WERI-Rb-1 (cell line): Measurements from ENCODE around the gene SCFD2.

Experiments used
- DNase-seq: peaks from one replicate; pipeline ENCODE4 v3.0.0-alpha.2; 2020
- H3K27ac ChIP-seq: fragments of 250-450 bp; sonication (Bioruptor Pico); 2 replicates; pipeline ENCODE4 v1.5.1; 2020; ENCODE audit warnings: mild to moderate bottlenecking, moderate library complexity
- H3K27me3 ChIP-seq: fragments of 250-450 bp; sonication (Bioruptor Pico); 2 replicates; pipeline ENCODE4 v1.5.1; 2021; ENCODE audit warnings: mild to moderate bottlenecking, low read depth, moderate library complexity; ENCODE audit not compliant: insufficient read depth, severe bottlenecking
- H3K36me3 ChIP-seq: fragments of 250-450 bp; sonication (Bioruptor Pico); 2 replicates; pipeline ENCODE4 v1.5.1; 2020; ENCODE audit warnings: mild to moderate bottlenecking, moderate library complexity
- H3K4me3 ChIP-seq: 2 replicates; pipeline ENCODE4 v1.5.1; 2011; ENCODE audit warnings: low read depth, mild to moderate bottlenecking, control low read depth, low read length
- H3K9me3 ChIP-seq: fragments of 250-450 bp; sonication (Bioruptor Pico); 2 replicates; pipeline ENCODE4 v1.5.1; 2021; ENCODE audit warnings: mild to moderate bottlenecking, moderate library complexity; ENCODE audit not compliant: severe bottlenecking
- TF ChIP-seq, protein P1 (sequence below): IDR thresholded peaks from 2 replicates; pipeline ENCODE4 v1.5.1; 2011; ENCODE audit warnings: low read depth, mild to moderate bottlenecking, control low read depth, inconsistent platforms, low read length

Gene SCFD2

DNA sequence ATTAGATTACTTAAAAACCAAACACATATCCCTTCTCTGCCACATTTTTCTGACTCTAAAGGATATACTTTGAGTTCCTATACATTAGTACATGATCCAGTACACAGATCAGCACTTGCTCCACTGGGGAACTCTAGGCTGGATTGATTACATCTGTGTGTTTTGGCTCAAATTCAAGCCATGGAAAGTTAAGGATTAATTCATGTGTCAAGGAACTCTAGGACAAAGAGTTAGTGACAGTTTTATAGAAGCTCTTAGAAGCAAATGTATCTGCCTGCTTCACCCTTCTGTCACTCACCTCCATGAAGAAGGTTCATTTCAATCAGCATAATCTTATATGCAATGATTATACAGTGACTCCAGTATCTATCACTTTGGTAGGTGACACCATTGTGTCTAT lies 43.2 kb downstream of the SCFD2 start:
- Histone ChIP-seq H3K27ac (no peak overlapping the region), H3K9me3 (no peaks in the 10 kb centered on the region), H3K27me3 (no peaks in the 10 kb centered on the region), H3K36me3 (no peaks in the 10 kb centered on the region), H3K4me3 (no peak overlapping the region)
- TF ChIP-seq, protein P1, sequence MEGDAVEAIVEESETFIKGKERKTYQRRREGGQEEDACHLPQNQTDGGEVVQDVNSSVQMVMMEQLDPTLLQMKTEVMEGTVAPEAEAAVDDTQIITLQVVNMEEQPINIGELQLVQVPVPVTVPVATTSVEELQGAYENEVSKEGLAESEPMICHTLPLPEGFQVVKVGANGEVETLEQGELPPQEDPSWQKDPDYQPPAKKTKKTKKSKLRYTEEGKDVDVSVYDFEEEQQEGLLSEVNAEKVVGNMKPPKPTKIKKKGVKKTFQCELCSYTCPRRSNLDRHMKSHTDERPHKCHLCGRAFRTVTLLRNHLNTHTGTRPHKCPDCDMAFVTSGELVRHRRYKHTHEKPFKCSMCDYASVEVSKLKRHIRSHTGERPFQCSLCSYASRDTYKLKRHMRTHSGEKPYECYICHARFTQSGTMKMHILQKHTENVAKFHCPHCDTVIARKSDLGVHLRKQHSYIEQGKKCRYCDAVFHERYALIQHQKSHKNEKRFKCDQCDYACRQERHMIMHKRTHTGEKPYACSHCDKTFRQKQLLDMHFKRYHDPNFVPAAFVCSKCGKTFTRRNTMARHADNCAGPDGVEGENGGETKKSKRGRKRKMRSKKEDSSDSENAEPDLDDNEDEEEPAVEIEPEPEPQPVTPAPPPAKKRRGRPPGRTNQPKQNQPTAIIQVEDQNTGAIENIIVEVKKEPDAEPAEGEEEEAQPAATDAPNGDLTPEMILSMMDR: no peak
- DNase-seq: no peak

DNA sequence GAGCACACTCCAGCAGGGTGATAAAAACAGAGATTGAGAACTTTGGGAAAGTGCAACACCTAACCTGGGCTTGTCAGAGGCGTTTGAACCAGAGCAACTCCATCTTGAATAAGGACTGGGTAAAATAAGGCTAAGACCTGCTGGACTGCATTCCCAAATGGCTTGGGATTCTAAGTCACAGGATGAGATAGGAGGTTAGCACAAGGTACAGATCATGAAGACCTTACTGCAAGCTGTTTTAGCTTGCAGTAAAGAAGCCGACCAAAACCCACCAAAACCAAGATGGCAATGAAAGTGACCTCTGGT lies 43.9 kb downstream of the SCFD2 start:
- H3K27ac ChIP-seq: no peak overlapping the region

DNA sequence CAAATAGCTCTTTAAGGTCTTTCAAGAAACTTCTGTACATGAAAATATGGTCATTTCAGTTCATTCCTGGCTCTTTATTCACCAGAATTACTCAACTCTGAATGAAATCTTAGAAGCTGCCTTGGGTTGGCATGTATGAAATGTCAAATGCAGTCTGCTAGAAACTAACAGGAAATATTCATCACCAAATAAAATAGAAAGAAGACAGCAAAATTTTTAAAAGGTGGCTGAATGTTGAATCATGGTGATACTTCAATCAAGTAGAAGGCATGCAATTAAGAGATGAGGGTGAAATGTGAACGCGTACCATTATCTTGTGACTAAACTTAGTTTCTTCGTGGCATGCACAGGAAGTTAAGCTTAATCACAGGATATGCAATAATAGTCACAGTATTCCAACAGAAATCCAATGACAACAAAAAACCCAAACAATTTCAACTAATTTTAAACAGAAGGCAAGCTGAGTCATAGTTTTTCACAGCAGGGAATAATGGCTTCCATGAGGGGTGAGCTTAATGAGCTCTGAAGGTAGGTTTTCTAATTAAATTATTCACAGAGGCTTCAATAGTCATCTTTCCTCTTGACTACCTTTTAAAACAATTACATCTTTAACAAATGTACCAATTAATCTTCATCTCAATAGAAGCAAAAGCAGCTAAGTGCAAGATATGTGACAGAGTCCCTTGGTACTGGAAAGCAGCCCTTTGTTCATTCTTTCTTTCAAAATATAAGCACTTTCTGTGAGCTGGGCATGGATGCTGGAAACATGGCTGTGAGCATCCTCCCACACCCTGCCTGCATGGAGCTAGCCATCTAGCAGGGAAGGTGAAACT lies 44.5 kb downstream of the SCFD2 start:
- no peaks in the 10 kb centered on the region for H3K27me3 ChIP-seq
- no peak for DNase-seq
- no peaks in the 10 kb centered on the region for H3K9me3 ChIP-seq
- H3K27ac ChIP-seq: no peak overlapping the region
- TF ChIP-seq, protein P1: no peak
- H3K4me3 ChIP-seq: no peak overlapping the region
- H3K36me3 ChIP-seq: no peaks in the 10 kb centered on the region

More for the DNA sequence above, 43.9 kb downstream of the SCFD2 start:
- Histone ChIP-seq H3K36me3 (no peaks in the 10 kb centered on the region), H3K9me3 (no peaks in the 10 kb centered on the region), H3K4me3 (no peak overlapping the region), H3K27me3 (no peaks in the 10 kb centered on the region)
- TF ChIP-seq, protein P1: no peak
- DNase-seq: no peak

DNA sequence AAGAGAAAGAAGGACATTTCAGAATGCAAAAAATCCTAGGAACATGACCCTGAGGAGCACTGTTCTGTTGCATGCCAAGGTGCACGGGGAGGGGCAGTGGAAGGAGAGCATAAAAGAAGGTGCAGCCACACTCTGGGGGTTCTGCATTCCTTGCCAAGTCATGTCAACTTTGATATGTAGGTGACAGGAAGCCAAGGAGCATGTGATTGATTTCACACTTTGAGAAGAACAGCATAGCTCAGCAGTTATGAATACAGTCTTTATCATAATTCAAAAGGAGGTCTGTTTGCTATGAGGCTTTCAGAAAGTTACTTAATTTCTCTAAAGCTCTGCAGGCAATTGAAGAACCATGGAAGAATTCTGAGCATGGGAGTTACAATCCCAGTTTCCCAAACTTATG lies 50.6 kb downstream of the SCFD2 start:
- Histone ChIP-seq H3K36me3 (no peaks in the 10 kb centered on the region), H3K9me3 (no peaks in the 10 kb centered on the region), H3K27ac (no peak overlapping the region), H3K4me3 (no peak overlapping the region), H3K27me3 (no peaks in the 10 kb centered on the region)
- TF ChIP-seq, protein P1: no peak
- no peak for DNase-seq

DNA sequence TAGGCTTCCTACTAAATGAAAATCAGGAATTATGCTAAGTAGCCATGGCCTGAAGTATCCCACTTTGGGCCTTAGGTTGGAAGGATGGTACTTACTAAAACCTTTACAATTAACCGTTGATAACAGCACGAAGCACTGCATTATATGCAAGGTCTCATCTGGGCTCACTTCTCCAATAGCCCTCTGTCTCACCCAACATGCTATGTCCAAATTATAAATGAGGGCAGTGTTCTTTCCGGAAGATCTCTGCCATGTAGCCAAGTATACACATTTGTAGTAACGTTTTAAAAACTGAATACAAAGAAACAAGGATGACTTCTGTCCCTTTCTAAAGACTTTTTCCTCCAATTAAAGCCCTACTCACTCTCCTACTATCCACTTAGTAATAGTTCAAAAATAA lies 51.6 kb downstream of the SCFD2 start:
- Histone ChIP-seq H3K36me3 (no peaks in the 10 kb centered on the region), H3K4me3 (no peak overlapping the region), H3K27me3 (no peaks in the 10 kb centered on the region), H3K9me3 (no peaks in the 10 kb centered on the region), H3K27ac (no peak overlapping the region)
- no peak for DNase-seq
- TF ChIP-seq, protein P1: no peak

DNA sequence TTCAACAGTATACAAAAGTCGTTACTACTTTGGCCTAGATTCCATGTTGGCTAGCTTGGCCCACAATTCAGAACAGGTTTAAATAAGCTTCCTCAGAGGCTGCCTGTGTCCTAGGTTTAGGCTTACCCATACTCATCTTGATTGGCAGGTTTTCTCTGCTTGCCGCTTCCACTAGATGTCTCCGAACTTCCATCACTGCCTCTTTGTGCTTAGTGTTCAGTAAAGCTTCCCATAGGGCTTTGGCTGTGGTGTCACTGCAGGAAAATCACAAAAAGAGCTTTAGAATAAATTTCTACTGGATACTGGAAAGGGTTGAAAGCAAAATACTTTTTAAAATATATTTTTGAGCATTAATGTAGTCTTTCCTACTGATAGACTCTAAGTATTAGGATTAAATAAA lies 52.4 kb downstream of the SCFD2 start:
- DNase-seq: peak; percentile 52
- Histone ChIP-seq H3K4me3 (no peak overlapping the region), H3K27me3 (no peaks in the 10 kb centered on the region), H3K36me3 (no peaks in the 10 kb centered on the region), H3K27ac (no peak overlapping the region), H3K9me3 (no peaks in the 10 kb centered on the region)
- TF ChIP-seq, protein P1: peak; percentile 54; the same call in 1 of the 2 replicates
